Mucosa of descending colon (tissue), 3 donors: Measurements from ENCODE around the gene M6PR. TPM values are rescaled to one million over a fixed set of nuclear protein-coding genes. Genes with fewer than 3 reads are reported as not detected.

Experiments used
- ATAC-seq: fragments of 200-7000 bp; cut with Tn5 transposase; one replicate; pipeline ENCODE4 v1.9.1; 2020; ENCODE audit warnings: mild to moderate bottlenecking, moderate library complexity
- DNase-seq, 3 donors: peaks; one replicate each; pipeline ENCODE4 v3.0.0-alpha.2; 2020
- H3K36me3 ChIP-seq: fragments of 200-600 bp; one replicate; pipeline ENCODE4 v1.8.0; 2021; ENCODE audit warnings: low read depth, mild to moderate bottlenecking
- H3K4me1 ChIP-seq: fragments of 200-600 bp; one replicate; pipeline ENCODE4 v1.8.0; 2021; ENCODE audit warnings: low read depth, mild to moderate bottlenecking
- H3K4me3 ChIP-seq: fragments of 200-600 bp; one replicate; pipeline ENCODE4 v1.8.0; 2021; ENCODE audit warnings: mild to moderate bottlenecking
- H3K9me3 ChIP-seq: fragments of 200-600 bp; one replicate; pipeline ENCODE4 v1.8.0; 2021; ENCODE audit warnings: mild to moderate bottlenecking
- intact Hi-C, 2 donors: fragments of 100-400 bp; cut with DNase I in 1 of 2; cut with micrococcal nuclease in 1 of 2; formaldehyde crosslinking; loops; one replicate each; pipeline versions ENCODE4 v1.11.0 to v1.11.1; 2022; cut with DNase I, micrococcal nuclease
- total RNA-seq, 3 donors: library from RNA; stranded (reverse); fragmentation: NEBNext Ultra II Directional in 2 of 3; extraction: Animal tissue kit (Norgen Biotek cat#: 25700) in 2 of 3; gene quantifications; one replicate each; pipeline versions ENCODE4 v1.2.1 to v1.2.4, GENCODE V29; 2021 to 2023
- TF ChIP-seq, protein P1 (sequence below): fragments of 200-600 bp; IDR thresholded peaks from one replicate; pipeline ENCODE4 v1.8.0; 2022; ENCODE audit warnings: antibody characterized with exemption, mild to moderate bottlenecking
- donor health status: DM: no; HTN: no; CAD: no; lungs with moderate emphysema.
- donor health status: DM: no; HTN: no; CAD: no.
- donor health status: DM: no; HTN: yes; CAD: no.

The M6PR gene
- total RNA-seq, 3 donors from 2014 or later = 104 to 126 (median 105) TPM

DNA sequence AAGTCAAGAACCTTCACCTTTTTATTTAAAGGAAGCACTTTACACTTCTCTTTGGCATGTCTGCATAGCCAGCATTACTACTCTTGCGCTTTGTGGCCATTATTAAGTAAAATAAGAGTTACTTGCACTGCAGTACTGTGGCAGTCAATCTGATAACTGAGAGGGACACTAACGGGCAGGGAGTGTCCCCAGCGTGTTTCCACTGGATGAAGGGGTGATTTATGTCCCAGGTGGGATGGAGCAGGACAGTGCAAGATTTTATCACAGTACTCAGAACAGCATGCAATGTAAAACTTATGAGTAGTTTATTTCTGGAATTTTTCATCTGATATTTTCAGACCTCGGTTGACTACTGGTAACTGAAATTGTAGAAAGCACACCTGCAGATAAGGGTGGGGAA lies 8.1 kb upstream of the M6PR start:
- Histone ChIP-seq H3K36me3 (no peaks in the 10 kb centered on the region), H3K4me3 (no peak overlapping the region), H3K9me3 (no peaks in the 10 kb centered on the region), H3K4me1 (no peaks in the 10 kb centered on the region)
- TF ChIP-seq, protein P1, sequence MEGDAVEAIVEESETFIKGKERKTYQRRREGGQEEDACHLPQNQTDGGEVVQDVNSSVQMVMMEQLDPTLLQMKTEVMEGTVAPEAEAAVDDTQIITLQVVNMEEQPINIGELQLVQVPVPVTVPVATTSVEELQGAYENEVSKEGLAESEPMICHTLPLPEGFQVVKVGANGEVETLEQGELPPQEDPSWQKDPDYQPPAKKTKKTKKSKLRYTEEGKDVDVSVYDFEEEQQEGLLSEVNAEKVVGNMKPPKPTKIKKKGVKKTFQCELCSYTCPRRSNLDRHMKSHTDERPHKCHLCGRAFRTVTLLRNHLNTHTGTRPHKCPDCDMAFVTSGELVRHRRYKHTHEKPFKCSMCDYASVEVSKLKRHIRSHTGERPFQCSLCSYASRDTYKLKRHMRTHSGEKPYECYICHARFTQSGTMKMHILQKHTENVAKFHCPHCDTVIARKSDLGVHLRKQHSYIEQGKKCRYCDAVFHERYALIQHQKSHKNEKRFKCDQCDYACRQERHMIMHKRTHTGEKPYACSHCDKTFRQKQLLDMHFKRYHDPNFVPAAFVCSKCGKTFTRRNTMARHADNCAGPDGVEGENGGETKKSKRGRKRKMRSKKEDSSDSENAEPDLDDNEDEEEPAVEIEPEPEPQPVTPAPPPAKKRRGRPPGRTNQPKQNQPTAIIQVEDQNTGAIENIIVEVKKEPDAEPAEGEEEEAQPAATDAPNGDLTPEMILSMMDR = no peak
- DNase-seq (no peak), ATAC-seq (no peak)
- intact Hi-C loops = no loop called here

DNA sequence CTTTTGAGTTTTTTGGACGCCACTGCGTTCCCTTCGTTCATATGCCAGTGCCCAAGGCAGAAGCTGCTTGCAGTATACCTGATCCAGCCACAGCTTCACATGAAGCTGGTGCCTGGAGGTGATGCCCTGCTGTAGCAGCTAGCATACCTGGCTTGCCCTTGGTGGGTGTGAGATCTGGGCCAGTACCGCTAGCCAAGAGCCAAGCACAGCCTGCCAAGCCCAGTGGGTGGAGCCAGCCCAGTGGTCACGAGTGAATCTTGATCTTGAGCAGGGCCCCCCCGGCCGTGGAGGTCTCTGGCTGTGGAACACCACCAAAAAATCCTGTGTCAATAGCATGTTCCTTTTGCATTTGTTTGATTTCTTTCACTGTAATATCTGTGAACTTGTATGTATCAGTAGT lies 7.3 kb upstream of the M6PR start:
- DNase-seq (no peak), ATAC-seq (no peak)
- TF ChIP-seq, protein P1 = no peak
- Histone ChIP-seq H3K36me3 (no peaks in the 10 kb centered on the region), H3K9me3 (no peaks in the 10 kb centered on the region), H3K4me1 (no peaks in the 10 kb centered on the region), H3K4me3 (no peak overlapping the region)
- intact Hi-C loops = no loop called here

- DNase-seq (no peak), ATAC-seq (no peak)
- Histone ChIP-seq H3K4me3 (no peak overlapping the region), H3K4me1 (no peaks in the 10 kb centered on the region), H3K36me3 (no peaks in the 10 kb centered on the region), H3K9me3 (no peaks in the 10 kb centered on the region)
- TF ChIP-seq, protein P1 = no peak
- intact Hi-C loops = no loop called here
Observed at GRCh38 chr12:8956073-8956472, 6.6 kb upstream of the M6PR start.

GRCh38 chr12:8953773-8954402 lies 4.4 kb upstream of the M6PR start:
- H3K4me1 ChIP-seq = no peaks in the 10 kb centered on the region
- intact Hi-C loops = no loop called here
- no peaks in the 10 kb centered on the region for H3K36me3 ChIP-seq
- DNase-seq (peak; percentile 19 to 55 (median 33)), ATAC-seq (no peak)
- no peaks in the 10 kb centered on the region for H3K9me3 ChIP-seq
- no peak overlapping the region for H3K4me3 ChIP-seq
- TF ChIP-seq, protein P1 = no peak

- Histone ChIP-seq H3K9me3 (no peaks in the 10 kb centered on the region), H3K4me1 (peaks cover 12% of the 10 kb centered on the region), H3K36me3 (no peaks in the 10 kb centered on the region), H3K4me3 (no peak overlapping the region)
- intact Hi-C loops = no loop called here
- TF ChIP-seq, protein P1 = no peak
- DNase-seq (peak in 1 of 3 donors; percentile 4), ATAC-seq (no peak)
Observed at GRCh38 chr12:8951744-8952143, 2.3 kb upstream of the M6PR start.
